Measurements from ENCODE around the gene SLC38A11.

SLC38A11 gene

GRCh38 chr2:164903204-164903603, 52.1 kb downstream of the SLC38A11 start:
- H3K27me3 ChIP-seq (ENCODE audit: control insufficient read depth, insufficient read depth, low read length), result no peaks in the 10 kb centered on the region
- no peak overlapping the region for H3K27ac ChIP-seq (ENCODE audit: low read depth, low read length)
- H3K36me3 ChIP-seq (ENCODE audit: control insufficient read depth, insufficient read depth, low read length), result no peaks in the 10 kb centered on the region

GRCh38 chr2:164899121-164899520, 56.2 kb downstream of the SLC38A11 start:
- H3K27me3 ChIP-seq (ENCODE audit: control insufficient read depth, insufficient read depth, low read length), result no peaks in the 10 kb centered on the region
- no peak overlapping the region for H3K4me3 ChIP-seq (ENCODE audit: low read length)
- H3K4me1 ChIP-seq (ENCODE audit: control insufficient read depth, insufficient read depth, low read length), result peaks cover 2% of the 10 kb centered on the region
- H3K36me3 ChIP-seq (ENCODE audit: control insufficient read depth, insufficient read depth, low read length), result no peaks in the 10 kb centered on the region
- H3K27ac ChIP-seq (ENCODE audit: low read depth, low read length), result no peak overlapping the region
- H3K9ac ChIP-seq (ENCODE audit: low read length), result no peak overlapping the region

More at GRCh38 chr2:164903204-164903603, 52.1 kb downstream of the SLC38A11 start:
- H3K9ac ChIP-seq (ENCODE audit: low read length), result no peak overlapping the region
- peaks cover 2% of the 10 kb centered on the region for H3K4me1 ChIP-seq (ENCODE audit: control insufficient read depth, insufficient read depth, low read length)
- no peak overlapping the region for H3K4me3 ChIP-seq (ENCODE audit: low read length)

- H3K9ac ChIP-seq (ENCODE audit: low read length), result no peak overlapping the region
- peaks cover 2% of the 10 kb centered on the region for H3K4me1 ChIP-seq (ENCODE audit: control insufficient read depth, insufficient read depth, low read length)
- no peaks in the 10 kb centered on the region for H3K36me3 ChIP-seq (ENCODE audit: control insufficient read depth, insufficient read depth, low read length)
- no peaks in the 10 kb centered on the region for H3K27me3 ChIP-seq (ENCODE audit: control insufficient read depth, insufficient read depth, low read length)
- no peak overlapping the region for H3K27ac ChIP-seq (ENCODE audit: low read depth, low read length)
- H3K4me3 ChIP-seq (ENCODE audit: low read length), result no peak overlapping the region
These were observed 56.9 kb downstream of the SLC38A11 start for GRCh38 chr2:164898475-164898874.

GRCh38 chr2:164897469-164898260, 57.7 kb downstream of the SLC38A11 start:
- H3K27ac ChIP-seq (ENCODE audit: low read depth, low read length), result no peak overlapping the region

GRCh38 chr2:164896634-164897355, 58.5 kb downstream of the SLC38A11 start:
- H3K4me1 ChIP-seq (ENCODE audit: control insufficient read depth, insufficient read depth, low read length), result no peaks in the 10 kb centered on the region
- no peaks in the 10 kb centered on the region for H3K36me3 ChIP-seq (ENCODE audit: control insufficient read depth, insufficient read depth, low read length)
- no peak overlapping the region for H3K9ac ChIP-seq (ENCODE audit: low read length)
- no peak overlapping the region for H3K27ac ChIP-seq (ENCODE audit: low read depth, low read length)
- H3K4me3 ChIP-seq (ENCODE audit: low read length), result no peak overlapping the region
- H3K27me3 ChIP-seq (ENCODE audit: control insufficient read depth, insufficient read depth, low read length), result no peaks in the 10 kb centered on the region

More at GRCh38 chr2:164897469-164898260, 57.7 kb downstream of the SLC38A11 start:
- Histone ChIP-seq H3K36me3 (ENCODE audit: control insufficient read depth, insufficient read depth, low read length) (no peaks in the 10 kb centered on the region), H3K9ac (ENCODE audit: low read length) (no peak overlapping the region), H3K4me3 (ENCODE audit: low read length) (no peak overlapping the region), H3K4me1 (ENCODE audit: control insufficient read depth, insufficient read depth, low read length) (no peaks in the 10 kb centered on the region), H3K27me3 (ENCODE audit: control insufficient read depth, insufficient read depth, low read length) (no peaks in the 10 kb centered on the region)

- H3K4me3 ChIP-seq (ENCODE audit: low read length), result no peak overlapping the region
- no peaks in the 10 kb centered on the region for H3K36me3 ChIP-seq (ENCODE audit: control insufficient read depth, insufficient read depth, low read length)
- no peaks in the 10 kb centered on the region for H3K4me1 ChIP-seq (ENCODE audit: control insufficient read depth, insufficient read depth, low read length)
- H3K9ac ChIP-seq (ENCODE audit: low read length), result no peak overlapping the region
- no peak overlapping the region for H3K27ac ChIP-seq (ENCODE audit: low read depth, low read length)
- H3K27me3 ChIP-seq (ENCODE audit: control insufficient read depth, insufficient read depth, low read length), result no peaks in the 10 kb centered on the region
These were observed 59.1 kb downstream of the SLC38A11 start for GRCh38 chr2:164896226-164896625.

- no peaks in the 10 kb centered on the region for H3K4me1 ChIP-seq (ENCODE audit: control insufficient read depth, insufficient read depth, low read length)
- no peak overlapping the region for H3K9ac ChIP-seq (ENCODE audit: low read length)
- H3K27ac ChIP-seq (ENCODE audit: low read depth, low read length), result no peak overlapping the region
- H3K36me3 ChIP-seq (ENCODE audit: control insufficient read depth, insufficient read depth, low read length), result no peaks in the 10 kb centered on the region
- H3K4me3 ChIP-seq (ENCODE audit: low read length), result no peak overlapping the region
- no peaks in the 10 kb centered on the region for H3K27me3 ChIP-seq (ENCODE audit: control insufficient read depth, insufficient read depth, low read length)
These were observed 63.9 kb downstream of the SLC38A11 start for GRCh38 chr2:164891460-164891859.

- Histone ChIP-seq H3K36me3 (ENCODE audit: control insufficient read depth, insufficient read depth, low read length) (no peaks in the 10 kb centered on the region), H3K27ac (ENCODE audit: low read depth, low read length) (no peak overlapping the region), H3K9ac (ENCODE audit: low read length) (no peak overlapping the region), H3K4me3 (ENCODE audit: low read length) (no peak overlapping the region), H3K27me3 (ENCODE audit: control insufficient read depth, insufficient read depth, low read length) (no peaks in the 10 kb centered on the region), H3K4me1 (ENCODE audit: control insufficient read depth, insufficient read depth, low read length) (no peaks in the 10 kb centered on the region)
These were observed 64.8 kb downstream of the SLC38A11 start for GRCh38 chr2:164890544-164890943.

GRCh38 chr2:164888592-164888991, 66.7 kb downstream of the SLC38A11 start:
- Histone ChIP-seq H3K4me3 (ENCODE audit: low read length) (no peak overlapping the region), H3K9ac (ENCODE audit: low read length) (no peak overlapping the region), H3K4me1 (ENCODE audit: control insufficient read depth, insufficient read depth, low read length) (no peaks in the 10 kb centered on the region), H3K27me3 (ENCODE audit: control insufficient read depth, insufficient read depth, low read length) (no peaks in the 10 kb centered on the region), H3K27ac (ENCODE audit: low read depth, low read length) (no peak overlapping the region), H3K36me3 (ENCODE audit: control insufficient read depth, insufficient read depth, low read length) (no peaks in the 10 kb centered on the region)

GRCh38 chr2:164887434-164888144, 67.7 kb downstream of the SLC38A11 start:
- Histone ChIP-seq H3K36me3 (ENCODE audit: control insufficient read depth, insufficient read depth, low read length) (no peaks in the 10 kb centered on the region), H3K4me1 (ENCODE audit: control insufficient read depth, insufficient read depth, low read length) (no peaks in the 10 kb centered on the region), H3K27me3 (ENCODE audit: control insufficient read depth, insufficient read depth, low read length) (no peaks in the 10 kb centered on the region), H3K4me3 (ENCODE audit: low read length) (no peak overlapping the region), H3K27ac (ENCODE audit: low read depth, low read length) (no peak overlapping the region), H3K9ac (ENCODE audit: low read length) (no peak overlapping the region)

GRCh38 chr2:164882276-164882675, 73.0 kb downstream of the SLC38A11 start:
- H3K9ac ChIP-seq (ENCODE audit: low read length), result no peak overlapping the region
- no peaks in the 10 kb centered on the region for H3K27me3 ChIP-seq (ENCODE audit: control insufficient read depth, insufficient read depth, low read length)
- H3K4me3 ChIP-seq (ENCODE audit: low read length), result no peak overlapping the region
- H3K27ac ChIP-seq (ENCODE audit: low read depth, low read length), result no peak overlapping the region
- H3K36me3 ChIP-seq (ENCODE audit: control insufficient read depth, insufficient read depth, low read length), result no peaks in the 10 kb centered on the region
- no peaks in the 10 kb centered on the region for H3K4me1 ChIP-seq (ENCODE audit: control insufficient read depth, insufficient read depth, low read length)

- no peaks in the 10 kb centered on the region for H3K36me3 ChIP-seq (ENCODE audit: control insufficient read depth, insufficient read depth, low read length)
- H3K4me1 ChIP-seq (ENCODE audit: control insufficient read depth, insufficient read depth, low read length), result no peaks in the 10 kb centered on the region
- no peak overlapping the region for H3K4me3 ChIP-seq (ENCODE audit: low read length)
- no peak overlapping the region for H3K27ac ChIP-seq (ENCODE audit: low read depth, low read length)
- H3K9ac ChIP-seq (ENCODE audit: low read length), result no peak overlapping the region
- no peaks in the 10 kb centered on the region for H3K27me3 ChIP-seq (ENCODE audit: control insufficient read depth, insufficient read depth, low read length)
These were observed 73.8 kb downstream of the SLC38A11 start for GRCh38 chr2:164881524-164881923.
